Ovary (tissue), 3 donors: Measurements from ENCODE around the gene GNAI3.

Source experiments
- EP300 ChIP-seq: sonication (generic); formaldehyde crosslinking; IDR thresholded peaks from one replicate; pipeline ENCODE4 v1.6.1; 2017; ENCODE audit warnings: antibody characterized with exemption
- POLR2A ChIP-seq: fragments of 450-650 bp; IDR thresholded peaks from one replicate; pipeline ENCODE4 v1.6.1; 2017; ENCODE audit warnings: antibody characterized with exemption, mild to moderate bottlenecking, moderate library complexity
- TF ChIP-seq, protein P1 (sequence below), 3 donors: fragments of 450-650 bp in 2 of 3; fragments of 200-600 bp in 1 of 3; IDR thresholded peaks; one replicate each; pipeline versions ENCODE4 v1.5.1 to v1.8.0; 2016 to 2022; ENCODE audit warnings: antibody characterized with exemption in 3 of 3, mild to moderate bottlenecking in 1 of 3
- donor health status: DM: no; HTN: no; CAD: no.

DNA sequence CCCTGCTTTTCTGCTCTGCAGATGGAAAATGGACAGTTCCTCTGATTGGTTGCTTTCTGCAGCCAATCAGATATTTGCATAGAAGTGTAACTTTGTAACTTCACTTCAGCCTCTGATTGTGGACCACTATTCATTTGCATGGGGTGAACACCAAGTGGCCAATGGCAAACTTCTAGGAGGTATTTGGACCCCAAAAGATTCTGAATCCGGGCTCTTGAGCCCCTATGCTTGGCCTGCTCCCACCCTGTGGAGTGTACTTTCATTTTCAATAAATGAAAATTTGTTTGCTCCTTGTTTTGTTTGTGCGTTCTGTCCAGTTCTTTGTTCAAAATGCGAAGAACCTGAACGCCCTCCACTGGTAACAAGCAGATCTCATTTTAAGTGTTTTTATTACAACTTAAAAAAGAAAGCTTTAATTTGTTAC lies 101.1 kb downstream of the GNAI3 start:
- TF ChIP-seq, protein P1, sequence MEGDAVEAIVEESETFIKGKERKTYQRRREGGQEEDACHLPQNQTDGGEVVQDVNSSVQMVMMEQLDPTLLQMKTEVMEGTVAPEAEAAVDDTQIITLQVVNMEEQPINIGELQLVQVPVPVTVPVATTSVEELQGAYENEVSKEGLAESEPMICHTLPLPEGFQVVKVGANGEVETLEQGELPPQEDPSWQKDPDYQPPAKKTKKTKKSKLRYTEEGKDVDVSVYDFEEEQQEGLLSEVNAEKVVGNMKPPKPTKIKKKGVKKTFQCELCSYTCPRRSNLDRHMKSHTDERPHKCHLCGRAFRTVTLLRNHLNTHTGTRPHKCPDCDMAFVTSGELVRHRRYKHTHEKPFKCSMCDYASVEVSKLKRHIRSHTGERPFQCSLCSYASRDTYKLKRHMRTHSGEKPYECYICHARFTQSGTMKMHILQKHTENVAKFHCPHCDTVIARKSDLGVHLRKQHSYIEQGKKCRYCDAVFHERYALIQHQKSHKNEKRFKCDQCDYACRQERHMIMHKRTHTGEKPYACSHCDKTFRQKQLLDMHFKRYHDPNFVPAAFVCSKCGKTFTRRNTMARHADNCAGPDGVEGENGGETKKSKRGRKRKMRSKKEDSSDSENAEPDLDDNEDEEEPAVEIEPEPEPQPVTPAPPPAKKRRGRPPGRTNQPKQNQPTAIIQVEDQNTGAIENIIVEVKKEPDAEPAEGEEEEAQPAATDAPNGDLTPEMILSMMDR (IDR thresholded peaks at IDR 0.05), result peak; percentile 34 to 63 (median 63)
- no peak for TF ChIP-seq POLR2A
- TF ChIP-seq EP300, result no peak
